Astrocyte of the cerebellum (primary cell): ENCODE measurements around the gene PCSK6.

ENCODE experiments used
- DNase-seq: peaks from one replicate; pipeline ENCODE4 v3.0.0-alpha.2; 2011; ENCODE audit warnings: low read depth
- H3K4me3 ChIP-seq: 2 replicates; pipeline ENCODE4 v1.5.1; 2011; ENCODE audit warnings: mild to moderate bottlenecking, low read depth, low read length, moderate library complexity
- in situ Hi-C: cut with HindIII; loops from 2 replicates; pipeline ENCODE4 v1.10.0; 2017; ENCODE audit warnings: low sequenced_read_pairs
- TF ChIP-seq, protein P1 (sequence below): IDR thresholded peaks from 2 replicates; pipeline ENCODE4 v1.5.1; 2012; ENCODE audit warnings: low read length, low read depth, moderate library complexity, mild to moderate bottlenecking; ENCODE audit errors: missing control alignments

Gene PCSK6

DNA sequence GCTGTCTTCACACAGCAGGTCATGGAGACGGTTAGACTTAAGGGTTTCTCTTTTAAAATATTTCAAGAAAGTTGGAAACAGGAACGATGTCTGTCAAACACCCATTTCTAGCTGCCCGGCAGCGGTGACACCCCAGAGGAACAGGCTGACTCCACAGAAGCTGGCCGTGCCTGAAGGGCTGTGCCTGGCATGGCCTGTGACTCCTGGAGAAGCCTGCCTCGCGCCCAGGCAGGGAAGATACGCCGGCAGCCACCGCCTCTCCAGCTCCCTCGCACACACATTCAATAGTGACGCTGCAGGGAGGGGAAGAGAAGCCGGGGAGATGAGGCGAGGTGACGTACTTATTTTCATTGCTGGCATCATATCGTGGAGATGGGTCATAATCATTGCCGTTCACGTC is 59.9 kb downstream of the PCSK6 start:
- TF ChIP-seq, protein P1, sequence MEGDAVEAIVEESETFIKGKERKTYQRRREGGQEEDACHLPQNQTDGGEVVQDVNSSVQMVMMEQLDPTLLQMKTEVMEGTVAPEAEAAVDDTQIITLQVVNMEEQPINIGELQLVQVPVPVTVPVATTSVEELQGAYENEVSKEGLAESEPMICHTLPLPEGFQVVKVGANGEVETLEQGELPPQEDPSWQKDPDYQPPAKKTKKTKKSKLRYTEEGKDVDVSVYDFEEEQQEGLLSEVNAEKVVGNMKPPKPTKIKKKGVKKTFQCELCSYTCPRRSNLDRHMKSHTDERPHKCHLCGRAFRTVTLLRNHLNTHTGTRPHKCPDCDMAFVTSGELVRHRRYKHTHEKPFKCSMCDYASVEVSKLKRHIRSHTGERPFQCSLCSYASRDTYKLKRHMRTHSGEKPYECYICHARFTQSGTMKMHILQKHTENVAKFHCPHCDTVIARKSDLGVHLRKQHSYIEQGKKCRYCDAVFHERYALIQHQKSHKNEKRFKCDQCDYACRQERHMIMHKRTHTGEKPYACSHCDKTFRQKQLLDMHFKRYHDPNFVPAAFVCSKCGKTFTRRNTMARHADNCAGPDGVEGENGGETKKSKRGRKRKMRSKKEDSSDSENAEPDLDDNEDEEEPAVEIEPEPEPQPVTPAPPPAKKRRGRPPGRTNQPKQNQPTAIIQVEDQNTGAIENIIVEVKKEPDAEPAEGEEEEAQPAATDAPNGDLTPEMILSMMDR, result no peak
- in situ Hi-C loops, result no loop called here
- DNase-seq, result no peak
- no peak overlapping the region for H3K4me3 ChIP-seq

DNA sequence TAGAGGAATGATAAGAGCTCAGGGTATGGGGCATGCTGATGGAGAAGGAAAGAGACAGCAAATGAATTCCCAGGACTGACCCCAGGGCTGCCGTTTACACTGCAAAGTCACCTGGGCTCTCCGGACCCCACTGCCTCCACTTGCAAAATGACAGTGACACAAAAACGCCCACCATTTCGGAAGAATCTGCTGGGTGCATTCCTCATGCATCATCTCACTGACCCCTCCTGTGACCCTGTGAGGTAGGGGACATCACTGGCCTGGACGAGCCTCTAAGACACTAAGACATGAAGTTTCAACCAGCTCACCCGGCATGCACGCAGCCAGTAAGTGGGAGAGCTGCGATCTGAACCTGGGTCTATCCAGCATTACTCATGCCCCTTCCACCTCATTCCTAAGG is 60.3 kb downstream of the PCSK6 start:
- TF ChIP-seq, protein P1, result no peak
- no peak overlapping the region for H3K4me3 ChIP-seq
- in situ Hi-C loops, result no loop called here
- no peak for DNase-seq

DNA sequence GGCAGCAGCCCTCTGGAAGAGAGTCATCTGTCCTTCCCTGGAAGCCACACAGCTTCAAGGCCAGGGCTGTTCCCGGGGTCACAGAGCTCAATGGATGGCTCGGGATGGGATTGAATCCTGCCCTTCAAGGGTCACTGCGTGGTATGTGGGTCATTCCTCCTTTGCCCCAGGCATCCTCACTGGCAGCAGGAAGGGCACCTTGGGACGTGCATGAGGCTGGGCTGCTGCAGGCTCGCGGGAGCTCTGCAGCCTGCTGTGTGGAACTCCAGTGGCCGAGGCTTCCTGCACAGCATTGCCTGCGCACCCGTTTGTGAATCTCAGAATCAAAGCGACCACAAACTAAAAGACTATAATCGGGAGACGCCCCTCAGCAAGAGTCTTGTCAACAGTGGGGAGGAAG is 60.7 kb downstream of the PCSK6 start:
- TF ChIP-seq, protein P1, result no peak
- in situ Hi-C loops, result no loop called here
- DNase-seq, result no peak
- H3K4me3 ChIP-seq, result no peak overlapping the region

DNA sequence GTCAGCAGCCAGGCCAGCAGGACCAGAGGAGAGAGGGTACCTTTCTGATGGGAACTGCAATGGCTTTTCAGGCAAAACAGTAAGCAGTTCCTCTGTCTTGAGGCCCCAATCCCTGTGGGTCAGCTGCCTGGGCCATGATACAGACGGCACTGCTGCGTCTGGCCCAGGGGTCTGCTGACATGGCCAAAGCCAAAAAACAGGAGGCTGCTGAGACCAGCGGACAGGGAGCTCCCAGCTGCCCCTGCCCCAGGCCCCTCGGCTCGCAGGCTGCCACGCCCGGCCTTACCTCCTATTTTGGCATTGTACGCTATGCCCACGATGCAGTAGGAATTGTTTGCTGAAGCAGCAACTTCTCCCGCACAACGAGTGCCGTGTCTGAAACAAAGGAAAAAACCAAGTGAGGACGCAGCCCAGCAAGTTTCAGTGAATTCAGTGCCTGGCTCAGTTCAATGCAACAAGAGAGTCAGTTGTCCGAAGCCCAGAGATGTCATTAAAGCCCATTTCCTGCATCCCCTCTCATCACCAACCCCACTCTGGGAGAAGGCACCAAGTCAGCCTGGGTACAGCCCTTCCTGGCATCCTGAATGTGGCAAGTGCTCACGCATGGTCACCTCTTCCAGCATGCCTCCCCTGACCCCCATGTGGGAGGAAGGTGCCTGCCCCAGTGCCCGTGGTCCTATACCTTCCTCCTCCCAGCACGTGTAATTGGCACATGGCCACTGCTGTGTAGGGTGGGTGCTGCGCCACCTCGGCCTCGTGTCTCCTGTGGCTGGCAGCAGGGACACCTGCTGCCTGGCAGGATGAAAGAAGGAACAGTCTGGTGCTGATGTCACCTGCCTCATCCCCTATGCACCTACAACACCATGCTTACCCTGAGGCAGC is 61.7 kb downstream of the PCSK6 start:
- in situ Hi-C loops, result no loop called here
- no peak for DNase-seq
- no peak overlapping the region for H3K4me3 ChIP-seq
- TF ChIP-seq, protein P1, result no peak

DNA sequence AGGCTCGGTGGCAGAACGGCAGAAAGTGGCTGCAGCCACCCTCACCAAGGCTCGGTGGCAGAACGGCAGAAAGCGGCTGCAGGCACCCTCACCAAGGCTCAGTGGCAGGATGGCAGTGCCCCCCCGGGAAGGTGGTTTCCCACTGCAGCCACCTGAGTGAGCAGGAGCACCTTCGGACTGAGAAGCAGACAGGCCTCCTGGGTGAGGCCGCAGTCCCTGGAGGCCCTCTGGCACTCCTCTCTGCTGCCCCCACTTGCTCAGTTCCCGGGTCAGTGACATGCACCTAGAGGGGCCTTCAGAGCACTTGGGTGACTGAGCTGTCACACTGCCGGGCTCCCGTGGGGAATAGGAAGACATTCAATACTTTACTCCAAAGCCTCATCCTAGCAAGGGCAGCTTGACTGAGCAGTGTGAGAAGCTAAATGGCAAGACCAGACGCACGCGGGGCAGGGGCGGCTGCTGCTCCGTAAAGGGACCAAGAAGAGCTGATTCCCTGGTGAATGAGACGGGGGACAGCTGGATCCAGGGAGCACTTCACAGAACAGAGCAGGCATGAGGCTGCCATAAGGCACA is 62.7 kb downstream of the PCSK6 start:
- DNase-seq, result no peak
- no peak overlapping the region for H3K4me3 ChIP-seq
- TF ChIP-seq, protein P1, result no peak
- in situ Hi-C loops, result no loop called here

DNA sequence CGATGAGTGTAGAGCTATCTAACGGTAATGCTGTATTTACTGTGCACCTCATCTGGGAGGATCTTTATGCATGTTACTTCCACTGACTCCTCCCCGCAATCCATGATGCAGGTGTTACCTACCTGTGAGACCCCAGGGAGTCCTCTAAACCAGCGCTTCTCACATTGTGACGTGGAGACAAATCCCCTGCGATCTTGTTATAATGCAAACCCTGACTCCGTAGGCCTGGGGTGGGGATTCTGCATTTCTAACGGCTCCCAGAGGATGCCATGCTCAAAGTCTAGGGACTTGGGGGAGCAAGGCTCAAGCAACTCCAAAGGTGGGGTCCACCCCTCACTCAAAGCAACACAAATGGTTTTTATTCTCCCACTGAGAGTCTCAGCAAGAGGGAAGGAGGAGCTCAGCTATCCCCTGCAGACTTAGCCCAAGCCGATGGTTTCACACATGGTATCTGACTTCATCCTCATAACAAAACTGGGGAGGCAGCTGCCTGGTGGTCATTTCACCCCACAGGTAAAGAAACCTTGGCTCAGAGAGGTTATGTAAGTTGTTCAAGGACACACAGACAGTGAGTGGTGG is 63.6 kb downstream of the PCSK6 start:
- in situ Hi-C loops, result no loop called here
- no peak for DNase-seq
- H3K4me3 ChIP-seq, result no peak overlapping the region
- TF ChIP-seq, protein P1, result no peak
